HG02588 (cell line): ENCODE data around the gene VPS37B.

Experiments used
- ATAC-seq: cut with Tn5 transposase; IDR thresholded peaks from one replicate; pipeline ENCODE4 v1.9.1; 2021; ENCODE audit warnings: mild to moderate bottlenecking, moderate library complexity; ENCODE audit not compliant: unreplicated experiment

The VPS37B gene

DNA sequence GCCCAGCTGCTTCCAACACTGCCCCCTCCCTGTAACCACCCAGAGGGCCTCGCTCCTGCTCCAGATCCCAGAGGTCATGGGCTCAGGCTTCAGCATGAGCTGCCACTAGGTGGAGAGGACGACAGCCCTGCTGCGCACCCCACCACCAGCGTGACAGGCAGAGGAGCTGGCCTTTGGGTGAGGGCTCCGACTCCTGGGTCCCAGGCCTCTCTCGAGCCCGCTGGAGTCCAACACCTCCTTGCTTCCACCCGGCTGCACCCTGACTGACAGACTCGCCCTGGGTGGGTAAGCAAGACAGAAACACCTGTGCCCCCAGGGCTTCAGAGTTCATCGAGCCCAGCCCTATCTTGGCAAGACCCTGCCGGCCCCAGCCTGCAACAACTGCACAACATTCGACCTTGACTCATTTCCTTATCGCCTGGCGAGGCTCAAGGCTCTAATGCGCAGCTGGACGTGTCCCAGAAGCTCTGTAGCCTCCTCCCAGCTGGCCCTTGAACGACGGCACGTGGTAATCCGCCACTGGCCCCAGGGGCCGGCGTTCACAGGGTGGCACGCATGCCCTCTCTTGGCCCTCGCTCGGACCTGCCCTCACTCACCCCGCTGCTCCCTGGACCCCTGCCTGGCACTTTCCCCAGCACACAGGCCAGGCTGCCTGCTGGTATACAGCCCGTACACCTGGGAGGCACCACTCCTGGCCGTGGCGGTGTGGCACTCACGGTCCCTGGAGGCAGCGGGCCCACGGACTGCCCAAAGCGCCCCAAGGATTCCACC is 28.0 kb downstream of the VPS37B start:
- ATAC-seq: no peak

DNA sequence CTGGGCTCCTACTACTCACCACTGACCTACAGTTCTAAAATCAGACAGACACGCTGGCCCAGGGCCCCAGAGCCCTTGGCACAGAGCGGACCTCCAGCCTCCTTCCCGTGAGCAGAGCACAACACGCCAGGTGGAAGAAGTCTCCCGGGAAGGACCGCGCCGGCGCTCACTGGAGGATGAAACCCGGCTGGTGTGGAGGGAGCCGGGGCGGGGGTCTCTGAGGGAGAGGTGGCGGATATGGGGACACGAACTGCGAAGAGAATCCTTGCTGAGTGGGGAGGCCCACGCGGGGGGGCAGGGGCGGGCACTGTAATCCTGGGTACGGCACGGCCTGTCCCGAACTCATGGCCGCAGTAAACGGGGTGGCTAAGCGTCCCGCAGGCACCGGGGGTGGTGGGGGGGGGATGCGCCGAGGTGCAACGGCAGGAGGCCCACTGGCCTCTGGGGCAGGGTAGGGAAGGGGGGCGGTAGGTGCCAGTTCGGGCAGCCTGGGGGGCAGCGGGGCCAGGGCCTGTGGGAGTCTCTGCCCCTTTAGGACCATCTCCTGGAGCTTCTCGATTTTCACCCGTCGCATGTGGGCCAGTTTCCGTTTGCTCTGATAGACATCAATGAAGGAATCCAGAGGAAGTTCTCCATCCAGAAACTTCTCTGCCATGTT is 28.8 kb downstream of the VPS37B start:
- ATAC-seq: no peak

DNA sequence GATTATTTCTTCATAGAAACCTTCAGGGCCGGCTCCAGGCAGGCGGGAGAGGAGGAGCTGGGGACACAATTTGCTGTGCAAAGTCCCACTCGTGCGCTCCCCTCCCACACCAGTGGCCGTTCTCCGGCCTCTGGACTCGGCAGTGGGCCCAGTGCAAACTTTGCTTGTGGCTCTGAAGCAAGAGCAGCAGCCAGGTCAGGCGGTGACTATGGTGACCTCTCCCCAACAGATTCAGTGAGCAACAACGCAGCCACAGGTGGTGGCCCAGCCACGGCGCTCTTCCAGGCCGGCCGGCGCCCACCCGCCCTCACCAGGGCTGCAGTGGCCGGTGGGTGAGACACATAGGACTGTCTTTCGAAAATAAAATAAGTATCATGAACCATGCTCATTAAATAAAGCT is 29.5 kb downstream of the VPS37B start:
- no peak for ATAC-seq

DNA sequence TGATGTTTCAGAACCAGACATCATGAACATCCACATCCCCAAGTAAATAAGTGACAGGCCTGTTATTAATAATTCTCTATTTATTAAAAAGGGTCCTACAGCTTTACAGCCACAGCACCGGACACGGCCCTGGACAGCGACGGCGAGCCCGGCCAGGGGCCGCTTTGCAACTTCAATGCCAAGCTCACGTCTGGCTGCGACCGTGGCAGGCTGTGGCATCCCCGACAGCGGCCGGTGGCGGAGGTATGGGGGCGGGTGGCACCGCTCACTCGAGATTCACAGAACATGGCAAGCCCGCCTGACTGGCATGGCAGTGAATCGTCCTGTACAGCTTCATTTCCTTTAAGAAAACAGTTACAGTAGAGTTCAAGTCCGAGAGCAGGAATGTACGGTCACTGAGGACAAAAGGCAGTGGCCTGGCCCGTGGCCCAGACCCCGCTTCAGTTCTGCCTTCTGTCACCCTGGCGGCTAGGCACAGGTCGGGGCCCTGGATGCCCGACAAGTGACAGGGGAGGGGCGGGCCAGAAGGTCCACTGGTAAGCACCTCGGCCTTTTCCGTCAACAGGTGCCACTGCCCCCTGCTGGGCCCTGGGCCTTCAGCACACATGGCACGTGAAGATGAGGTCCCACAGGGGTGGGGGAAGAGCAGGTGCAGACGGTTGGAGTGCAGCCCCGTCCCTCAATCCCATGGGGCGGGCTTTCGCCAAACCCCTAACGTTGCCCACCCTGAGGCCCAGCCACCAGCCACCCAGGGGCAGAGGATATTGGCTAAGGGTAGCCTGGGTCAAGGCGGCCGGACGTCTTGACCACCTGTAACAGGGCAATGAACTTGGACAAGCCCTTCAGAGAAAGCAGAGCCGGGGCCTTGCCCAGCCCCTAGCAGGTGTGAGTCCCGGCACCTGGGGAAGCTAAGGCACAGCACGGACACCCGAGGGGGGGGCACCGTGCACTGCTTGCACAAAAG is 30.4 kb downstream of the VPS37B start:
- no peak for ATAC-seq

DNA sequence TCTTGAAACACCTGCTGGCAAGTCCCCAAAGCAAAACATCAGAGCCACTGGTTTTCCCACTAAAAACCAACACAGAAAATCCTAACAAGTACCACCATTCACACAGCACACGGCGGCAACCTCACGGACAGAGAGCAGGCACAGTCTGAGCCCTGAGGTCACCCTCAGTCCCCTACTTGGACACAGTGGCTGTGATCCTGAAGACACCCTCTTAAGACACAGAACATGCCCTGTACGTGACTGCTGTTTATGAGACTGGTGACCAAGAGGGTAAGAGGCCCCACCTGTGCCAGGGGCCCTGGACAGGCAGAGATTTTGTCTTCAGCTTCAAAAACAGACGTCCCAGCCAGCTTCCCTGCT is 31.1 kb downstream of the VPS37B start:
- no peak for ATAC-seq

DNA sequence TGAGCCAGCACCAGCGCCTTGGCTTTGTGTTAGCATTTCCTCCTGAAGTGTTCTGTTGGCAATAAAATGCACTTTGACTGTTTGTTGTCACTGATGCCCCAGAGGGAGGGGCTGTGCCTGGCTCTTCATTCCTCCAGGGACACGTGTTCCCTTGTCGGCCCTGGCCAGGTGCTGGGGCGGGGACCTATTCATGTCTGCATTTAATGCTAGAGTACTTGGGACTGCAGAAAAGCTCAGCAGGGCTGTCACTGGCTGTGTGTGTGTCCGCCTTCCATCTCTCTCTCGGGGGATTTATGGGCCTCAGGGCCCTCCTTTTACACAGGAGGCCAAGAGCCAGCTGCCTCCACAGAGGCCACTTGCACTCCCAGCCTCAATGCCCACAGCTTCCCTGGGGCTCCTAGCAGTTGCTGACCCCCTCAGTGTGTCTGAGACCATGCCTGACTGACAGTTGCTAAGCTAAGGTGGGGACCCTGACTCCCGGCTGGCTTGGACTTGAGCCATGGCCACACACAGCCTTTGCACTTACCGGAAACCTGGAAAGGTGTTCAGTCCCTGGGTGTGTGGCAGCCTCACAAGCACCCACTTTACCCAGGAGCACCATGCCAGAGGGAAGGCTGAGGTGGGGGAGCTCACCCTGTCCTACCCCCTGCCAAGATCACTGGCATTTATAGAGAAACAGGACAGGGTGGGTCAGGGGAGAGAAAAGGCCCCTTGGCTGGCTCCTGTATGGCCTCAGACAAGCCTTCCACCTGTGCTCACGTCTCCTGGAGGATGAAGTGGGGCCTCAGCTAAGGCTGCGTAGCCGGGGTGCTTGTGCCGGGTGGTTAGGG is 32.8 kb downstream of the VPS37B start:
- ATAC-seq: no peak

DNA sequence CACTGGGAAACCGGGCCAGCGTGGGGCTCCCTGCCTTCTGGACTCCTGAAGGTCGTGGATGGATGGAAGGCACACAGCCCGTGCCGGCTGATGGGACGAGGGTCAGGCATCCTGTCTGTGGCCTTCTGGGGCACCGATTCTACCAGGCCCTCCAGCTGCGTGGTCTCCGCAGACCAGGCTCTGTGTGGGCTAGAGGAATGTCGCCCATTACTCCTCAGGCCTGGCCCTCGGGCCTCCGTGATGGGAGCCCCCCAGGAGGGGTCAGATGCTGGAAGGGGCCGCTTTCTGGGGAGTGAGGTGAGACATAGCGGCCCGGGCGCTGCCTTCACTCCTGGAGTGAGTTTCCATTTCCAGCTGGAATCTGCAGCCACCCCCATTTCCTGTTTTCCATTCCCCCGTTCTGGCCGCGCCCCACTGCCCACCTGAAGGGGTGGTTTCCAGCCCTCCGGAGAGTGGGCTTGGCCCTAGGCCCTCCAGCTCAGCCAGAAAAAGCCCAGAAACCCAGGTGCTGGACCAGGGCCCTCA is 33.8 kb downstream of the VPS37B start:
- no peak for ATAC-seq

DNA sequence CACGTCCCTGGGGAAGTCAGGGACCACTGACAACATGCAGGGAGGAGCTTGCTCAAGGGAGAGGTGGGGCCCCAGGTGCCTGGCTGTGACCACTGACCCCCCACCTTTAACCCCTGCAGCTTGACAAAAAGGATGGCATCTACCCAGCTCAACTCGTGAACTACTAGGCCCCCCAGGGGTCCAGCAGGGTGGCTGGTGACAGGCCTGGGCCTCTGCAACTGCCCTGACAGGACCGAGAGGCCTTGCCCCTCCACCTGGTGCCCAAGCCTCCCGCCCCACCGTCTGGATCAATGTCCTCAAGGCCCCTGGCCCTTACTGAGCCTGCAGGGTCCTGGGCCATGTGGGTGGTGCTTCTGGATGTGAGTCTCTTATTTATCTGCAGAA is 34.3 kb downstream of the VPS37B start:
- ATAC-seq: no peak

DNA sequence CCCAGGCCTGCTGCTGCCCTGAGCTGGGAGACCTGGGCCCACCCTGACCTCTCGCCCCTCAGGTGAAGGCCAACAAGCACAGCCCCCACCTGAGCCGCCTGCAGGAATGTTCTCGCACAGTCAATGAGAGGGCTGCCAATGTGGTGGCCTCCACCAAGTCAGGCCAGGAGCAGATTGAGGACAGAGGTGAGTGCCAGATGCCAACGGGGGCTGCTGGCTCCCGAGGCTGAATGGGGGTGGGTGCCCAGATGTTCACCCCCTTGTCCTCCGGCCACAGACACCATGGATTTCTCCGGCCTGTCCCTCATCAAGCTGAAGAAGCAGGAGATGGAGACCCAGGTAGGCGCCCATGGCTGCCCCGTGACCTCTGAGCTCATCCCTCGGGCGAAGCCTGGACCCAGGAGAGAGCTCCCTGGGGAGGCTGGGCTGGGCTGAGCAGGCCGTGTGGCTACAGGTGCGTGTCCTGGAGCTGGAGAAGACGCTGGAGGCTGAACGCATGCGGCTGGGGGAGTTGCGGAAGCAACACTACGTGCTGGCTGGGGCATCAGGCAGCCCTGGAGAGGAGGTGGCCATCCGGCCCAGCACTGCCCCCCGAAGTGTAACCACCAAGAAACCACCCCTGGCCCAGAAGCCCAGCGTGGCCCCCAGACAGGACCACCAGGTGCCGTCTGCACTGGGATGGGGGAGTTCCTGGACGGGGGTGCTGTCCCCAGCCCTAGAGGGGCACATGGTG is 34.9 kb downstream of the VPS37B start:
- no peak for ATAC-seq

DNA sequence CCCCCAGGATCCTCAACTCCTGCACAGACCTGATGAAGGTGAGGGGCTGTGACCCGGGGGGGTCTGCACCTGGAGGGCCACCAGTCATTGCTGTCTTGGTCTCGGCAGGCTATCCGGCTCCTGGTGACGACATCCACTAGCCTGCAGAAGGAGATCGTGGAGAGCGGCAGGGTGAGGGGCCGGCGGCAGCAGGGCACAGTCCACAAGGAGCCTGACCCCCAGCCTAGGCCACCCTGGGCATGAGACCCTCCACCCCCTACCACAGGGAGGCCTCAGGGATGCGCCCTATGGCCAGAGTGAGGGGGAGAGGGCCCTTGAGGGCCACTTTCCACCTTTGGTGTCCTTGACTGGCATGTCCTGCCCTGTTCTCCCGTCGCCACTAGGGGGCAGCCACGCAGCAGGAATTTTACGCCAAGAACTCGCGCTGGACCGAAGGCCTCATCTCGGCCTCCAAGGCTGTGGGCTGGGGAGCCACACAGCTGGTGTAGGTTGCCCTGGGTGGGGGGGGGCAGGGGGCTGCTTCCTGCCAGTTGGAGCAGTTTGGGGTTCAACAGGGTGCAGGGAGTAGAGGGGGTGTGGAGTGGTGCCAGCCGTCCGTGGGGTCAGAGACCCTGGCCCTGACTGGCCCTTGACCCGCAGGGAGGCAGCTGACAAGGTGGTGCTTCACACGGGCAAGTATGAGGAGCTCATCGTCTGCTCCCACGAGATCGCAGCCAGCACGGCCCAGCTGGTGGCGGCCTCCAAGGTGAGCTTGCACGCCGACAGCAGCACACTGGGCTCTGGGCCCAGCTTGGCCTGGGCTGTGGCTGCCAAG is 35.7 kb downstream of the VPS37B start:
- ATAC-seq: no peak

DNA sequence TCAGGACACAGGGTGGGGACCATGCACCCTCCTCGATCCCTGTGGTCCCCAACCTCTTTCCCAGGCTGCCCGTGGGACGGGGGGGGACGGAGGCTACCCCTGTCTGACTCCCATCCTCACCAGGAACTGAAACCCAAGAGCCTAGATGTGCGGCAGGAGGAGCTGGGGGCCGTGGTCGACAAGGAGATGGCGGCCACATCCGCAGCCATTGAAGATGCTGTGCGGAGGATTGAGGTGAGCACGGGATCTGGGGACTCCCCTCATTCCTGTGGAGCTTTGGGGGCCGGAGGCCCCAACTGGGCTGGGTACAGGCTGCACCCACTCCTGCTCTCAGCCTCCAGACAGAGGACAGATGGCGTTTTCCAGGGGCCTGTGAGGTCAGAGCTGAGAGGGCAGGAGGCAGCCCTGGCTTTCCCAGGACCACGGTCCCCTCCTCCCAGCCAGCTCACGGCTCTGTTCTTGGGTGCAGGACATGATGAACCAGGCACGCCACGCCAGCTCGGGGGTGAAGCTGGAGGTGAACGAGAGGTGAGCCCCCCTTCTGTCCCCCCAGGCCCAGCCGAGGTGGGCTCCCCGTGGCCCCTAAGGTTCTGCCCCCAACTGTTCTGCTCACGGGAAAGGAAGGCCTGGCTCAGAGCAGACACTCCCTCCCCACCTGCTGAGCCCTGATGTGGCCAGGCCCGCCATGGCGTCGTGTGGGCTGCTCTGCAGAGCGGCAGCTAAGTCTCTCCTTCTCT is 36.5 kb downstream of the VPS37B start:
- ATAC-seq: no peak

DNA sequence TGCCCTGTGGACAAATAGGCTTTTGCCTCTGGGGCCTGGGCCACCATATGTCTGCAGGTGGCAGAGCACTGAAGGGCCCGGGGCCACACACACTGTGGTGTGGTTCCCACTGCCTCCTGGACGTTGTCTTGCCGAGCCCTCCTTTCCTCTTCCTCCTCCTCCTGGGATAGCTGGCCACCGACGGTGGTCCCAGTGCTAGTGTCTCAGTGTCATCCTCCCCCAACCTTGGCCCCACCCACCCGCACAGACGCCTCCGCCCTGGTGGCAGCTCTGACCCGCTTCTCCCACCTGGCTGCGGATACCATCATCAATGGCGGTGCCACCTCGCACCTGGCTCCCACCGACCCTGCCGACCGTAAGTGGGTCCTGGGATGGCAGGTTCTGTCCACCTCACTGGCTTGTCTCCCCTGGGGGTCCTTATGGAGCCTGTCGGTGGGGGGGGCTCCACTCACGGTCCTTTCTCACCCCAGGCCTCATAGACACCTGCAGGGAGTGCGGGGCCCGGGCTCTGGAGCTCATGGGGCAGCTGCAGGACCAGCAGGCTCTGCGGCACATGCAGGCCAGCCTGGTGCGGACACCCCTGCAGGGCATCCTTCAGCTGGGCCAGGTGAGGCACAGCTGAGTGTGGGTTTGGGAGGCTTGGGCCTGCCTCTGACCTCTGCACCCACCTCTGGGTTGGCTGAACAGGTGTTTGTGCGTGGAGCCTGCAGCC is 37.2 kb downstream of the VPS37B start:
- ATAC-seq: no peak

DNA sequence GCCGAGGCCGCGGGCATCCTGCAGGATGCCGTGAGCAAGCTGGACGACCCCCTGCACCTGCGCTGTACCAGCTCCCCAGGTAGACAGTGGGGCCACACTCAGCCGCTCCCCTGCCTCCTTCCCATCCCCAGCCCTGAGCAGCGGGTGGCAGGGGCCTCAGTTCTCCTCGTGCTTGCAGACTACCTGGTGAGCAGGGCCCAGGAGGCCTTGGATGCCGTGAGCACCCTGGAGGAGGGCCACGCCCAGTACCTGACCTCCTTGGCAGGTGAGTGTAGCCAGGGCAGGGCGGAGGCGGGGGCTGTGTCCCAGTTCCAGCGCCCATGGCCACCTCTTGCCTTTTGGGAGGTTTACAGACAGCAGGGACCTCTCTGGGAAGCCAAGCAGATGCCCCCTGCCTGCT is 37.8 kb downstream of the VPS37B start:
- ATAC-seq: no peak

DNA sequence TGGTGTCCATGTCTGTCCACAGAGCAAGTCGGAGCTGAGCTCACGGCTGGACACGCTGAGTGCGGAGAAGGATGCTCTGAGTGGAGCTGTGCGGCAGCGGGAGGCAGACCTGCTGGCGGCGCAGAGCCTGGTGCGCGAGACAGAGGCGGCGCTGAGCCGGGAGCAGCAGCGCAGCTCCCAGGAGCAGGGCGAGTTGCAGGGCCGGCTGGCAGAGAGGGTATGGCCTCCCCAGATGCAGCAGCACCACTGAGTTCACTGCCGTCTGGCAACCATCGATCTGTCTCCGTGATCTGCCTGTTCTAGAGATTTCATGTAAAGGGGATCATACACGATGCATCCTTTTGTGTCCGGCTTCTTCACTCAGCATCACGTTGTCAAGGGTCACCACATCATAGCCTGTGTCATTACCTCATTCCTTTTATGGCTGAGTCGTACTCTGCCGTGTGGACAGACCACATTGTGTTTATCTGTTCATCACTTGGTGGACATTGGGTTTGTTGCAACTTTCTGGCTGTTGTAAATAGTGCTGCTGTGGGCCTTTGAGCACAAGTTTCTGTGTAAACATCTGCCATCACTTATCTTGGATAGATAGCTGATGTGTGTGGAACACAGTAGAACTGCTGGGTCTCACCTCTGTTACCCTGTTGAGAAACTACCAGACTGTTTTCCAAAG is 38.8 kb downstream of the VPS37B start:
- no peak for ATAC-seq

DNA sequence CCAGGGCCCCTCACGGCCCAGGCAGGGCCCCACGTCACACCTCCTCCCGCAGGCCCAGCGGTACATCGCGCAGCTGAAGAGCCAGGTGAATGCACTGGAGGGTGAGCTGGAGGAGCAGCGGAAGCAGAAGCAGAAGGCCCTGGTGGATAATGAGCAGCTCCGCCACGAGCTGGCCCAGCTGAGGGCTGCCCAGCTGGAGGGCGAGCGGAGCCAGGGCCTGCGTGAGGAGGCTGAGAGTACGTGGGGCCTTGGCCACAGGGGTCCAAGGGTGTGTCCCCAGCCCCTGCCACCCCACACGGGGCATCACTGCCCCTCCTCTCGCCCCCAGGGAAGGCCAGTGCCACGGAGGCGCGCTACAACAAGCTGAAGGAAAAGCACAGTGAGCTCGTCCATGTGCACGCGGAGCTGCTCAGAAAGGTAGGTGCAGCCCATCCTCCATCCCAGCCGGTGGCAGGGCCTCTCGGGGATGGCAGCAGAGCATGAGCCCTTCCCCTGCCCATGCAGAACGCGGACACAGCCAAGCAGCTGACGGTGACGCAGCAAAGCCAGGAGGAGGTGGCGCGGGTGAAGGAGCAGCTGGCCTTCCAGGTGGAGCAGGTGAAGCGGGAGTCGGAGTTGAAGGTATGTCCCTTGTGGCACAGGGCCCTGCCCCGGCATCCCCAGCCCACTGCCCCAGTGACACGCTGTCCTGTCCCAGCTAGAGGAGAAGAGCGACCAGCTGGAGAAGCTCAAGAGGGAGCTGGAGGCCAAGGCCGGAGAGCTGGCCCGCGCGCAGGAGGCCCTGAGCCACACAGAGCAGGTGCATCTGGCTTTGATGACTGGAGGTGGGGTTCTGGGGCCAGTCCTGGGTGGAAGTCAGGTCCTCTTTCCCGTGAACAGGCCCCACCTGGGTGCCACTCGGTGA is 39.7 kb downstream of the VPS37B start:
- no peak for ATAC-seq
